ENCODE results near the gene INSRR. TPM values are rescaled to one million over a fixed set of nuclear protein-coding genes. Genes with fewer than 3 reads are reported as not detected.
A peak's percentile ranks its signal among the peaks of the same experiment; 100 is the strongest.

The INSRR gene
- total and polyA plus RNA-seq, 3 donors from 2014 or later = 1.5 to 7.0 (median 6.4) TPM

DNA sequence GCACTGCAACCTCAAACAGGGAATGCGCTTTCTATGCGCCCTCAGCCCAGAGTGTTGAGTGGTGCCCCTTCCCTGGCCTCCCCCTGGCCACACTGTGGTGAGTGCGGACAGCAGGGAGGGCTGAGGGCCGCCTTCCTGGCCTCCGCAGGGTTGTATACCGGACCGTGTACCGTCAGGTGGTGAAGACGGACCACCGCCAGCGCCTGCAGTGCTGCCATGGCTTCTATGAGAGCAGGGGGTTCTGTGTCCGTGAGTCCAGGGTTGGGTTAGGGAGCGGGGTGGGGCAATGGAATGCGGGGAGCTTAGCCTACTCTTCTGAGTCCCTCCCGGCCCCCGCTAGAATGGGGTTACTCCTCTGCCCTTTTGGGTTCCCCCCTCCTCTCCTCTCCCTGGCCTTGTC, 46.3 kb upstream of the INSRR start:
- peaks cover 47% of the 10 kb centered on the region for H3K4me1 ChIP-seq

DNA sequence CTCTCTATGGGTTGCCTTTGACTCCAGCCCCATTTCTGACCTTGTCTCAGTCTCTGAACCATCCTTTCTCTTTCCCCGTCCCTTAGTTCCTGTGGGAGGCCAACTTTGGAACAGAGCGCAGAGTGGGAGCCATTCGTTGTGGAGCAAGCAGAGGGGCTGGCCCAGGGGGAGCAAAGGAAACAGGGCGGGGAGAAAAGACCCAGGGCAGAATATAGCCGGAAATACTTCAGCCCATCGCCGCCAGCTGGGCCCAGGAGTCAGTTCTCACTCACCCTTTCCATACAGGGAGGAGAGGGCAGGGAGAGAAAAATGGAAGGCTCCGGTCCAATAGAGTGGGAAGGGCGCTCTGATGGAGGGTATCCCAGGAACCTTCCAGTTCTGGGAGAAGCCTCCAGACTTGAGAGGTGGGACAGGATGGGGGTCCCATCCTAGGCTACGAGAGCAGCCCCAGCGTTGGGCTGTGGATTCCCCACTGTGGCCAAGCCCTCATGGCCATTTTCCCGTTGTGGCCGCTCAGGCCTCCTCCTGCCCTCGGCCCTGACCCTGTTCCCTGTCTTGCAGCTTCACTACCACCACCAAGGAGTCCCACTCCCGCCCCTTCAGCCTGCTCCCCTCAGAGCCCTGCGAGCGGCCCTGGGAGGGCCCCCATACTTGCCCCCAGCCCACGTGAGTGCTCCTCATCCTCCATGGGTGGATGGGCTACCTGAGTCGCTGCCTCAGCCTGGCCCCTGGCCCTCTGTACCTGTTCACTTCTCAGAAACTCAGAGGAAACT, 45.5 kb upstream of the INSRR start:
- DNase-seq = no peak
- peak overlapping the region in 1 of 2 donors; percentile 45 for H3K27ac ChIP-seq
- no peaks in the 10 kb centered on the region for H3K36me3 ChIP-seq (ENCODE audit: low read depth, missing control alignments)
- no peaks in the 10 kb centered on the region for H3K9me3 ChIP-seq
- TF ChIP-seq POLR2A (IDR thresholded peaks at IDR 0.05) = no peak
- TF ChIP-seq, protein P1, sequence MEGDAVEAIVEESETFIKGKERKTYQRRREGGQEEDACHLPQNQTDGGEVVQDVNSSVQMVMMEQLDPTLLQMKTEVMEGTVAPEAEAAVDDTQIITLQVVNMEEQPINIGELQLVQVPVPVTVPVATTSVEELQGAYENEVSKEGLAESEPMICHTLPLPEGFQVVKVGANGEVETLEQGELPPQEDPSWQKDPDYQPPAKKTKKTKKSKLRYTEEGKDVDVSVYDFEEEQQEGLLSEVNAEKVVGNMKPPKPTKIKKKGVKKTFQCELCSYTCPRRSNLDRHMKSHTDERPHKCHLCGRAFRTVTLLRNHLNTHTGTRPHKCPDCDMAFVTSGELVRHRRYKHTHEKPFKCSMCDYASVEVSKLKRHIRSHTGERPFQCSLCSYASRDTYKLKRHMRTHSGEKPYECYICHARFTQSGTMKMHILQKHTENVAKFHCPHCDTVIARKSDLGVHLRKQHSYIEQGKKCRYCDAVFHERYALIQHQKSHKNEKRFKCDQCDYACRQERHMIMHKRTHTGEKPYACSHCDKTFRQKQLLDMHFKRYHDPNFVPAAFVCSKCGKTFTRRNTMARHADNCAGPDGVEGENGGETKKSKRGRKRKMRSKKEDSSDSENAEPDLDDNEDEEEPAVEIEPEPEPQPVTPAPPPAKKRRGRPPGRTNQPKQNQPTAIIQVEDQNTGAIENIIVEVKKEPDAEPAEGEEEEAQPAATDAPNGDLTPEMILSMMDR (IDR thresholded peaks at IDR 0.05) = no peak
- WGBS, 2 donors = 45 to 53% methylated on average over 19 of the region's 19 CpGs
- intact Hi-C loops (cut with DNase I; ENCODE audit: low total_unique reads) = no loop called here
- peaks cover 52% of the 10 kb centered on the region for H3K4me1 ChIP-seq
- no peak overlapping the region for H3K4me3 ChIP-seq
- H3K27me3 ChIP-seq = no peaks in the 10 kb centered on the region

More for the DNA sequence above, 46.3 kb upstream of the INSRR start:
- no peak for DNase-seq
- Histone ChIP-seq H3K36me3 (ENCODE audit: low read depth, missing control alignments) (no peaks in the 10 kb centered on the region), H3K27me3 (no peaks in the 10 kb centered on the region), H3K4me3 (no peak overlapping the region), H3K27ac (no peak overlapping the region), H3K9me3 (no peaks in the 10 kb centered on the region)
- intact Hi-C loops (cut with DNase I; ENCODE audit: low total_unique reads) = no loop called here
- TF ChIP-seq, protein P1 (IDR thresholded peaks at IDR 0.05) = no peak
- no peak for TF ChIP-seq POLR2A (IDR thresholded peaks at IDR 0.05)
- 63 to 68% methylated on average over 10 to 16 of the region's 16 CpGs for WGBS, 2 donors

DNA sequence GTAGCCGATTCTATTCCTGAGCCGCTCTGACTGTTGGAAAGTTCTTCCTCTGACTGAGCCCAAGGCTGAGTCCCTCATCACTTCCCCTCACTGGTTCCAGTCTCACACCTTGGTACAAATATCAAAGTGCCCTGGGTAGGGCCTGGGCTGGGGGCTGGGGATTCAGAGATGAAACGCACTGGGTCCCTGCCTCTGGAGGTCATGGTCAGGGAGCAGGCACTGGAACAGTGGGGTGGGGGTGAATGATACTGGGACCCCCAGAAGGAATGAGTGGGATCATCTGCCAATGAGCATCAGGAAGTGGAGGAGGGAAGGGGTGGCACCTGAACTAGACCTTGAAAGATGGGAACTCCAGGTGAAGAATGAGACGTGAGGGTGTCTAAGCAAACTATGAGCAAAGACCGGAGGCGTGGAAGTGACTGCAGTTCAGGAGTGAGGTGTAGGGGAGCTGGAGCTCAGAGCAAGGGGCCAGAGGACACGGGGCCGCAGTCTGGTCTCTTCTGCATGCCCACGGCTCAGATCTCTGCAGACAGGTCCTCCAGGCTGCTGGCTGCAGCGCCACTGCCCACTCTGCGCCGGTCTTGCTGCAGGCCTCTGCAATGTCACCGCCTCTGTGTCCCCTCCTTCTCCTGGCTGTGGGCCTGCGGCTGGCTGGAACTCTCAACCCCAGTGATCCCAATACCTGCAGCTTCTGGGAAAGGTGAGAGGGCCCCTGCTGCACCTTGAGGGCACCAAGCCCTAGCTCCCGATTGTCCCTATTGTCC, 44.6 kb upstream of the INSRR start:
- Histone ChIP-seq H3K27ac (peak overlapping the region in 1 of 2 donors; percentile 45), H3K4me1 (peaks cover 52% of the 10 kb centered on the region), H3K4me3 (no peak overlapping the region), H3K9me3 (no peaks in the 10 kb centered on the region), H3K27me3 (no peaks in the 10 kb centered on the region), H3K36me3 (ENCODE audit: low read depth, missing control alignments) (no peaks in the 10 kb centered on the region)
- intact Hi-C loops (cut with DNase I; ENCODE audit: low total_unique reads) = no loop called here
- no peak for DNase-seq
- TF ChIP-seq, protein P1 (IDR thresholded peaks at IDR 0.05) = no peak
- TF ChIP-seq POLR2A (IDR thresholded peaks at IDR 0.05) = no peak
- 50 to 72% methylated on average over 15 of the region's 15 CpGs for WGBS, 2 donors

DNA sequence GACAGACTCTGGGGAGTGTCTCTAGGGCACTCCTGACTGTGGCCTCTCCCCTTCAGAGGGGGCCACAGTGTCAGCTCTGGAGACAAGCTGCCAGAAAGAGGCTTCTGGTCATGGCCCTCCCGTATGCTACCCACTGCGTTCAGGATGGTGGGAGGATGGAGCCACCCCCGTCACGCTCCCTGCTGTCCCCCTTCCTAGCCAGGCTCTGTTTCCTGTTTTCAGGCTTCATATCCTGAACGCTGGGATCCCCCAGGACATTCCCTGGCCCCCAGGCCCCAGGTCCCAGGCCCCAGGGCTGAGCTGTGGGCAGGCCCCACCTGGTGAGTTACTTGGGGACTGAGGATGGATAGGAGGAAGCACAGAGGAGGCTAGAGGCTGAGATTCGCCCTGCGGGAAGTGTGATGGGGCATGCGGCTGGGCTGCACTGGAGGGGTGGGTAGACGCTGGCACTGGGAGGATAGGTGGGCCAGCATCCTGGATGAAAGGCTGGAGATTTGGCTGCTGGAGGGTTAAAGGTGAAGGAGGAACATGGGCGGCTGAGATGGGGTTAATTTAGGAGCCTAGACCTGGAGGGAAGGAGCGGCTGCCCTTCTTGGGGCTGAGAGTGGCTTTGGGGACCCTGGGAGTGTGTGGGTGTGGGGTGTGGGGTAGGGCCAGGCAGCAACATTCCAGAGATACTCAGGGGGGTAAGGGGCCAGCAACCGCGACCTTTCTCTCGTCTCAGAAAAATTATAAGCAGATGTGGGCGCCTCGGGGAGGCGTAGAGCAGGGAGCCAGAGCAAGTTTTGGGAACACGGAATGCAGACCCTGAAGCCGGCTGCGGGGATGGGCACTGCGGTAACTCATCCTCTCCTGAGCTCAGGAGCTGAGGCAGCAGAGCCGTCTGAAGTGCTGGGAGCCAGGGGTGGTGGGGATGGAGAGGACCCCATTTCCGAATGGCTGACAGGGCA, 43.3 kb upstream of the INSRR start:
- peaks cover 56% of the 10 kb centered on the region for H3K4me1 ChIP-seq
- 60 to 61% methylated on average over 17 to 22 of the region's 23 CpGs for WGBS, 2 donors

More for the DNA sequence above, 43.3 kb upstream of the INSRR start:
- DNase-seq = no peak
- Histone ChIP-seq H3K4me3 (no peak overlapping the region), H3K27me3 (no peaks in the 10 kb centered on the region), H3K27ac (peak overlapping the region; percentile 7 to 13), H3K9me3 (no peaks in the 10 kb centered on the region), H3K36me3 (ENCODE audit: low read depth, missing control alignments) (no peaks in the 10 kb centered on the region)
- TF ChIP-seq, protein P1 (IDR thresholded peaks at IDR 0.05) = no peak
- TF ChIP-seq POLR2A (IDR thresholded peaks at IDR 0.05) = no peak
- intact Hi-C loops (cut with DNase I; ENCODE audit: low total_unique reads) = no loop called here
